ENCODE measurements around the gene AIG1.
"Not testable (repeated sequence)": the region's sequence is repeated elsewhere in the genome, so short reads cannot be mapped to it uniquely, and the experiment has no call there.

Gene AIG1

DNA sequence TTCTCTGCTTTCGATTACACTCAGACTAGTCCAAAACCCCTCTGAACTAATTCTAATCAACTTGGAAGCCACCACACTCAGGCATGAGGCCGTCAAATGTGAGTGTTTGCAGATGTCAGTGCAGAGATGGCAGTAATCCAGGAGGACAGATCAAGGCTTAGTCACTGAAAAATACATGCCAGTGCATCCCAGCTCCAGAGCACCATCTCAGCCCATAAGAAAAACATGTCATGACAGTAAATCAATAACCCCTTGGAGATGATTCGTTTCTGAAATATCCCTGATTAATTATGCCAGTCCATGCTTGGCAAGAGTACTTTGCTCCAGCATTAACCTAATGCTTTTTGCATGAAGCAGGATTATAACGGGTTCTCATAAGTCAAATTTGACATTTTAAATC lies 210.3 kb downstream of the AIG1 start:
- DNase-seq (ENCODE audit: low read depth) = no peak

DNA sequence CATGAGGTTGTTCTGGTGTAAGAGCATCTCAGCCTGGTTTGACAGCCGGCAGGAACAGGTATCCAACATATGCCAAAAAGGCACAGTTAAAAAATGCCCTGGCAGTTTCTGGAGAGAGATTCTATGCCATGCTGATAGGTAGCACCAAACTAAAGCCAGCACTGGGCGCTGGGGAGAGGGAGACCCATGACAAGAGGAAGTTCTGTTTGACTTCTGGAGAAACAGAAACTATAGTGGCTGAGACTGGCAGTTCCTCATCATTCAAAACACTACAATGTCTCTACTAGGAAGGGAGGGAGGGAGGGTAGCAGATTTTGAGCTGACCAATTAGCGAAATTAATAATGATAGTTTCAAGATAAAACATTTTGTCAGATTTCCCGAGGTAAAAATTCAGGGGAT lies 215.7 kb downstream of the AIG1 start:
- DNase-seq (ENCODE audit: low read depth) = no peak

GRCh38 chr6:143279385-143279784 lies 218.7 kb downstream of the AIG1 start:
- no peak for DNase-seq (ENCODE audit: low read depth)

DNA sequence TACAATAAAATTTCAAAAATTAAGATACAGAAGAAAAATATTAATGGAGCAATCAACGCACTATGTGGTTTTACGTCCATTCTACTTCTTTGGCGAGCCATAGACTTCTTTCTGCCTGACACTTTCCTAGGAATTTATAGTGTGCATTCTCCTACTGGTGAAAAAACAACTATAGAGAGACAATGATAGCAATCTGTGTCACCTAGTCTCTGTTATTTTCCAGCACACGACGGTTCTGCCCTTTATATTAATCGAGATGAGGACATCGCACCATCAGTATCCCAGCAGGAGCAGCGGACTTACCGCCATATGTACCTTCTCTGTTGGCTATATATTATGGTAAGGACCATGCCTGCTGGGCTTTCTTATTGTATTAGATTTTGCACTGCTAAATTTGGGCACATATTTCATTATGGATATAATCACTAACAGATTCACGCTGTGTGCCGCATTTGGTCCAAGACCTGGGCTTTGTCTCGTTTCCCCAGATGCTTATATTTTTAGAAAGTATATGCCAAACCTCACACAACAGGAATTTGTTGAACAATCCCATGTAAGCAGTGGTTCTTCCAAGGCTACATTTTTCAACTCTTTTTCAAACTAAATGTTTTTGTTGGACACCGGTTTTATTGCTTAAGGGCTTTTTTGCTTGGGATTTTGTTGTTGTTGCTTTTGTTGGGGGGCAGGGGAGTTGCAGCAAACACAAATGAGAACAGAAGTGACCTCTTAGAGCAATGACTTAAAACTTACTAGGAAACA lies 223.4 kb downstream of the AIG1 start:
- DNase-seq (ENCODE audit: low read depth) = no peak

DNA sequence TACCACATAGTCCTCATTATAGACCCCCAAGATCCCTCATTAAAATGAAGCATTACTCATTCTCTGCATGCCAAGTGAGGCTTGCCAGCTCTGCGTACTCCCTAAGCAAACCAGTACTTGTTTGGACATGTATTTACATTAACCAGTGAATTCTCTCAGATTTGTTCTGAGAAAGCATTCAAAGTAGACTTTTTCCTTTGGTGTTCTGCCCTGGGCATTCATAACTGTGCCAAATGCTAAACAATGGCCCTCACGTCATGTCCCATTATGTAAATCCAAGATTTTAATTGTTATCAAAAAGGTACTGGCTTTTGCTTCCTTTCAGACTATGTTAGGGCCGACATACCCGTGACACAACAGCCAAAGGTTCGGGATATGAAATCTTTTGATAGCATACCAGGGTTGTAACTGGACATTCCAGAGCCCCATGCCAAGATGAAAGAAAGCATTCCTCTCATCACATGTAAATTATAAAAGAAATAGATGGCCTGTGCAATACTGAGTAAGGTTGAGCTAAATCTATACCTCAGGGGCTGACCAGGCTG lies 225.6 kb downstream of the AIG1 start:
- peak; percentile 31 for DNase-seq (ENCODE audit: low read depth)

DNA sequence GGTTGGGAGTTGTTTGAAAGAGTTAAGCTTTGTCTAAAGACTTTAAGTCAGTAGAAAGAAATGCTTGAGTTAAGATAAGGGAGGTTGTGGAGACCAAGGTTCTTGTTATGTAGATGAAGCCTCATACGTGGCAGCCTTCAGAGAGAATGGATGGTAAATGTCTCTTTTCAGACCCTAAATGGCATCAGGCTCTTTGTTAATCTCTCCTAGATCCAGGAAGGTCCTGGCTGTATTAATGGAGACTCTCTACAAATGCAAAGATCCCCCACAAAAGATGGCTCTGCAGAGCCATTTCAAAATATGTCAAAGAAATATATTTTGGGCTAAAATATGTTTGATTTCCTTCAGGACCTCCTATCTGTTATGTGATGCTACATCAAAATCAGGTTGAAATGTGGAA lies 228.2 kb downstream of the AIG1 start:
- no peak for DNase-seq (ENCODE audit: low read depth)

DNA sequence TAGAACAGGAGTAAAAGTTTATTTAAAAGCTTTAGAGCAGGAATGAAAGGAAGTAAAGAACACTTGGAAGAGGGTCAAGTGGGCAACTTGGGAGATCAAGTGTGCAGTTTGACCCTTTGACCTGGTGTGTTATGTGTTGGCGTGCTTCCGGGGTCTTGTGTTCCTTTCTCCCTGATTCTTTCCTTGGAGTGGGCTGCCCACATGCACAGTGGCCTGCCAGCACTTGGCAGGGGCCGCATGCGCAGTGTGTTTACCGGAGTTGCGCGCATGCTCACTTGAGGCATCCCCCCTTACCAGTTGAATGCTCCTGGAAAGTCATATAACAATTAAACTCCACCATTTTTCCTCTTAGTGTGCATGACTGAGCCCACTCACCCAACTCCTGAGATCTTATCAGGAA lies 229.5 kb downstream of the AIG1 start:
- DNase-seq (ENCODE audit: low read depth) = no peak

- no peak for DNase-seq (ENCODE audit: low read depth)
Observed at GRCh38 chr6:143293523-143293922, 232.8 kb downstream of the AIG1 start.

DNA sequence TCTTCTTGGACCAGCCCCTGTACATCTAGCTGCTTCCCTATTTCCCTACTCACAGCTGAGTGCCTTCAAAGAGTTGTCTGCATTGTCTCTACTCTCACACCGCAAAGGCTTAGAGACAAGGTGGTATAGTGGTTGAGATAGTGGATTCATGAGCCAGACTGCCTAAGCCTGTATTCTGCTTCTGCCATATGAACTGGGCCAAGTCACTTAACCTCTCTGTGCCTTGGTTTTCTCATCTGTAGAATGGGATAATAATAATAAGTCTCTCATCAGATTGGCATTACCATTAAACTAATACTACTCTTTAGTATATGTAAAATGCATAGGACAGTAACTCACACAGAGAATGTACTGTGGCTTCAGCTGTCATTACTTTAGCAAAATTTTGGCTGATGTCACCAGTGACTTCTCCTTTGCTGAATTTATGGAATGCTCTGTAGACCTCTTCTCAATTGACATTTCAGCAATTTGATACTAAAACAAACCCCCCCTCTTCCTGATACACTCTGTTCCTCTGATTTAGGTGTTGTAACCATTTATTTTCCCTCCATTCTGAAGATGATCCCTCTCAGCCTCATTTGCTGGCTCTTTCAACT lies 233.7 kb downstream of the AIG1 start:
- DNase-seq (ENCODE audit: low read depth) = no peak

GRCh38 chr6:143295932-143296331 lies 235.2 kb downstream of the AIG1 start:
- no peak for DNase-seq (ENCODE audit: low read depth)

DNA sequence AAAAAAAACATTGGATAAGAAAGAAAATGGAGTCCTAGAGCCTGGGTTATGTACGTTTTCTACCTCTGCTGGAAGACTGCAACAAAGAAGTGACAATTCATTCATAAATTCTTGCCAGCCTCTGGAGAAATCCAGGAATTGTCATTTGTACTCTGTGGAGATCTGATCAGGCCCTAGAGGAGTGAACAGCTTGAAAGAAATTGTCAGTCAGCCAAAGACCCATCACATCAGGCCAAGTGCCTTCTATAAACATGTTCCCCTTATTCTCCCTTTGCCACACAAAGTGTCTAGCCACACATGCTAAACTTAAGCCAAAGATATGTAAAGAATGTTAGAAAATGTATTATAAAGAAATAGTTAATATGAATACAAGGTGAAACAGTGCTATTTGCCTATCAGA lies 237.4 kb downstream of the AIG1 start:
- DNase-seq (ENCODE audit: low read depth) = no peak

DNA sequence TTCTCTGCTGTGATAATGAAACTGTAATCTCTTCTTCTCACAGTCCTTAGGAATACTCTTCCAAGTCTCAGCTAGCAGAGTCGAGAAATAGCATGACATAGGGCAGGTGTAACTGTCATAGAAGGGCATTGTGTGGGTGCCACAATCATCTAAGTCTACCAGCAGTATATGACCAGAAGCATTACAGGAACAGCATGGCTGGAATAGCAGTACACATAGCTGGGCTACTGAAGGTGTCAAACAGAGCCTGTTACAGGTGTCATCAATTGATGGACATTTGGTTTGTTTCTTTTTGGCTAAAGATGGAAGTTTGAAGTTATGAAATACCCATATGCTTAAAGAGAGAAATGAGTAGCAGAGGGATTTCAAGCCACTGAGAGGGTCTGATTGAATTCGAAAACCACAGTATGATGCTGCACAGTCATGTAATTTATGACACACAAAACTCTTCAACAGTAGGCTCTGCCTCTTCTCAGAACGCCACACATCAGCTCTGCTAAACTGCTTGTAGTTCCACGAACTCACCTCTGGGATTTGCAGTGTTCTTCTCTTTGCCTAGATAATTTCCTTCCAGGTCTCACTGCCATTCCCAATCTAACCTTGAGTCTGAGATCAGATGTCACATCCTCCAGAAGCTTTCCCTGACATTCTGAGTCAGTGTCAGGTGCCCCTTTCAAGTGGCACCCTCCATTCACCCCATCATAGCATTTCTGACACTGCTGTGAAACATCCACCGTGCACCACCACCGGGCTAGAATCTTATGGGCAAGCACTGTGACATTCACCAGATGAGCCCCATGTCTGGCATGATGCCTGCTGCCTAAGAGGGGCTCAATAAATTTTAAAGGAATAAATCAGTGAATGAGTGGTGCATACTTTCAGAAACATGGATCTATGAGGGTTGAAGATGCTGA lies 238.8 kb downstream of the AIG1 start:
- DNase-seq (ENCODE audit: low read depth) = no peak

DNA sequence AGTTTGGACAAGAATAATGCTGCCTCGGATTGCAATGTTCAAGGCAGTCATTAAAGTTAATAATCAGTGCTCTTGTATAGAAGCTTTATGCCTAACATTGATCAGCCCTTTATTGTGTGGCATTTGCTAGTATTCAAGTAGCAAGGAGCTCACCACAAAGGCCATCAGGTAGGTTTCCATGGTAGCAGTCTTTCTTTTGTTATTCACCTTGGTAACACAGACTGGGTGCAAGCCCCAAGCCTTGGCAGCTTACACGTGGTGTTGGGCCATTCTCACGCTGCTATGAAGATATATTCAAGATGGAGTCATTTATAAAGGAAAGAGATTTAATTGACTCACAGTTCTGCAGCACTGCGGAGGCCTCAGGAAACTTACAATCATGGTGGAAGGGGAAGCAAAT lies 240.5 kb downstream of the AIG1 start:
- DNase-seq (ENCODE audit: low read depth) = no peak

DNA sequence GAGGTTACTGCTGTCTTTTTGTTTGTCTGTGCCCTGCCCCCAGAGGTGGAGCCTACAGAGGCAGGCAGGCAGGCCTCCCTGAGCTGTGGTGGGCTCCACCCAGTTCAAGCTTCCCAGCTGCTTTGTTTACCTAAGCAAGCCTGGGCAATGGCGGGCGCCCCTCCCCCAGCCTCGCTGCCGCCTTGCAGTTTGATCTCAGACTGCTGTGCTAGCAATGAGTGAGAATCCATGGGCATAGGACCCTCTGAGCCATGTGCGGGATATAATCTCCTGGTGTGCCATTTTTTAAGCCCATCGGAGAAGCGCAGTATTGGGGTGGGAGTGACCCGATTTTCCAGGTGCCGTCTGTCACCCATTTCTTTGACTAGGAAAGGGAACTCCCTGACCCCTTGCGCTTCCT lies 247.1 kb downstream of the AIG1 start:
- DNase-seq (ENCODE audit: low read depth) = not testable (repeated sequence)

- DNase-seq (ENCODE audit: low read depth) = no peak
Observed at GRCh38 chr6:143313163-143313562, 252.5 kb downstream of the AIG1 start.

DNA sequence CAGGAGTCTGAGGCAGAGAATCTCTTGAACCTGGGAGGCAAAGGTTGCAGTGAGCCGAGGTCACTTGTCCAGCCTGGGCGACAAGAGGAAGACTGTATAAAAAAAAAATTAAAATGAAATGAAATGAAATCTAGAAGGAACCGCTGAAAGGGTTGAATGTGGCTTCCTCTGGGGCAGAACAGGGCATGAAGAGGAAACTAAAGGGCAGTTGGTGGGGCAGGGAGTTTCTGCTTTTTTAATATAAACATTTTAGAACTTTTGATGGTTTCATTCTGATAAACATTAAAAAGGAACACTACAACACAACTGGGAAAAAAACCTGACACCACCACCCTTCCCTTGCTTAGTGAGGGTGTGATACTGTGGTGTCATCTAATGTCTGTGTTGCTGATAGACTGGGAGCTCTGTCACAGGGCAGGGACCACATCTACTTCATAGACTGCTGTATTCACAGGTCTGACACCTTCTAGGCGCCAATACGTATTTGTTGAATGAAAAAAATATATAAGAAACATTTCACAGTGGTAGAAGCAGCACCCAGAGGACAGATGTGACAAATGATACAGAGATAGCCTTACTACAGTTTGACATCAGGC lies 260.9 kb downstream of the AIG1 start:
- DNase-seq (ENCODE audit: low read depth) = no peak

DNA sequence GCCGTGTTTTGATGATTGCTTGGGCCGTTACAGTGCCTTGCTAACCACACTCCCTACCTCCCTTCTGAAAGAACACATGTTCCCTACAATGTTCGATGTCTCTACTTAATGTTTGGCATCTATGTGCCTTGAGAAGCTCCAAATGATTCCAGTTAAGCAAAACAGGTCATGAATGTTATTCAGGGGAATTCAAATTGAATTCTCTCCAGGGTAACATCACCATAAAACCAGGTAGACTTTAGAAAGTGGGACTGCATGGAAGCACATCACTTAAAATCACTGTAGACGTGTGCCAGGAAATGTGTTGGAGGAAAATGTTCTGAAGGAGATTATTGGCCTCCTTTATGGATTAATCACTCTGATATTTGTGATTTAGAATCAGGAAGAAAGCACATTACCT lies 261.7 kb downstream of the AIG1 start:
- DNase-seq (ENCODE audit: low read depth) = no peak

GRCh38 chr6:143323729-143324470 lies 263.2 kb downstream of the AIG1 start:
- DNase-seq (ENCODE audit: low read depth) = no peak

- DNase-seq (ENCODE audit: low read depth) = no peak
Observed at GRCh38 chr6:143325379-143326140, 264.9 kb downstream of the AIG1 start.

GRCh38 chr6:143328876-143329275 lies 268.2 kb downstream of the AIG1 start:
- no peak for DNase-seq (ENCODE audit: low read depth)

- no peak for DNase-seq (ENCODE audit: low read depth)
Observed at GRCh38 chr6:143329323-143329722, 268.6 kb downstream of the AIG1 start.
